ENCODE measurements around the gene EPG5. TPM values are rescaled to one million over a fixed set of nuclear protein-coding genes. Genes with fewer than 3 reads are reported as not detected.

The EPG5 gene
- total and polyA plus RNA-seq, 3 donors from 2014 or later, result 19.0 to 66.4 (median 55.7) TPM

- no peak for DNase-seq
- Histone ChIP-seq H3K27ac (no peak overlapping the region), H3K4me3 (no peak overlapping the region), H3K36me3 (ENCODE audit: low read depth, missing control alignments) (peaks cover 2% of the 10 kb centered on the region), H3K4me1 (no peaks in the 10 kb centered on the region), H3K9me3 (no peaks in the 10 kb centered on the region), H3K27me3 (no peaks in the 10 kb centered on the region)
- no peak for TF ChIP-seq CTCF (IDR thresholded peaks at IDR 0.05)
- no peak for TF ChIP-seq POLR2A (IDR thresholded peaks at IDR 0.05)
- intact Hi-C loops (cut with DNase I; ENCODE audit: low total_unique reads), result no loop called here
- WGBS, 2 donors, result 88% methylated on average over 5 of the region's 5 CpGs
These were observed 42.2 kb upstream of the EPG5 start for GRCh38 chr18:46009125-46009840.

GRCh38 chr18:46008531-46008930 is 41.4 kb upstream of the EPG5 start:
- Histone ChIP-seq H3K36me3 (ENCODE audit: low read depth, missing control alignments) (peaks cover 2% of the 10 kb centered on the region), H3K4me3 (no peak overlapping the region), H3K27me3 (no peaks in the 10 kb centered on the region), H3K27ac (no peak overlapping the region), H3K4me1 (no peaks in the 10 kb centered on the region), H3K9me3 (no peaks in the 10 kb centered on the region)
- intact Hi-C loops (cut with DNase I; ENCODE audit: low total_unique reads), result no loop called here
- DNase-seq, result no peak
- TF ChIP-seq POLR2A (IDR thresholded peaks at IDR 0.05) (no peak), CTCF (IDR thresholded peaks at IDR 0.05) (no peak)
- WGBS, 2 donors, result 99% methylated on average over 8 of the region's 8 CpGs

- intact Hi-C loops (cut with DNase I; ENCODE audit: low total_unique reads), result no loop called here
- H3K36me3 ChIP-seq (ENCODE audit: low read depth, missing control alignments), result peaks cover 2% of the 10 kb centered on the region
- no peak overlapping the region for H3K4me3 ChIP-seq
- no peak for DNase-seq
- WGBS, 2 donors, result 89 to 97% methylated on average over 5 of the region's 5 CpGs
- no peaks in the 10 kb centered on the region for H3K27me3 ChIP-seq
- H3K4me1 ChIP-seq, result no peaks in the 10 kb centered on the region
- H3K27ac ChIP-seq, result no peak overlapping the region
- no peak for TF ChIP-seq POLR2A (IDR thresholded peaks at IDR 0.05)
- no peak for TF ChIP-seq CTCF (IDR thresholded peaks at IDR 0.05)
- no peaks in the 10 kb centered on the region for H3K9me3 ChIP-seq
These were observed 40.0 kb upstream of the EPG5 start for GRCh38 chr18:46007165-46007564.

- no peak overlapping the region for H3K27ac ChIP-seq
- 100% methylated on average over 1 of the region's 1 CpG for WGBS, 2 donors
- no peaks in the 10 kb centered on the region for H3K4me1 ChIP-seq
- peaks cover 2% of the 10 kb centered on the region for H3K36me3 ChIP-seq (ENCODE audit: low read depth, missing control alignments)
- H3K4me3 ChIP-seq, result no peak overlapping the region
- TF ChIP-seq CTCF (IDR thresholded peaks at IDR 0.05) (no peak), POLR2A (IDR thresholded peaks at IDR 0.05) (no peak)
- DNase-seq, result no peak
- no peaks in the 10 kb centered on the region for H3K9me3 ChIP-seq
- intact Hi-C loops (cut with DNase I; ENCODE audit: low total_unique reads), result no loop called here
- no peaks in the 10 kb centered on the region for H3K27me3 ChIP-seq
These were observed 35.8 kb upstream of the EPG5 start for GRCh38 chr18:46002934-46003333.

- Histone ChIP-seq H3K36me3 (ENCODE audit: low read depth, missing control alignments) (peaks cover 2% of the 10 kb centered on the region), H3K27ac (no peak overlapping the region), H3K4me3 (no peak overlapping the region), H3K9me3 (no peaks in the 10 kb centered on the region), H3K4me1 (no peaks in the 10 kb centered on the region), H3K27me3 (no peaks in the 10 kb centered on the region)
- no peak for TF ChIP-seq CTCF (IDR thresholded peaks at IDR 0.05)
- TF ChIP-seq POLR2A (IDR thresholded peaks at IDR 0.05), result no peak
- no peak for DNase-seq
- intact Hi-C loops (cut with DNase I; ENCODE audit: low total_unique reads), result no loop called here
- 98% methylated on average over 2 of the region's 2 CpGs for WGBS, 2 donors
These were observed 34.8 kb upstream of the EPG5 start for GRCh38 chr18:46001892-46002291.
